GM21423 (cell line): ENCODE measurements around the gene SLC25A18.
"Not testable (repeated sequence)": the region's sequence is repeated elsewhere in the genome, so short reads cannot be mapped to it uniquely, and the experiment has no call there.

Experiments
- ATAC-seq: cut with Tn5 transposase; IDR thresholded peaks from one replicate; pipeline ENCODE4 v1.9.1; 2021; ENCODE audit warnings: mild to moderate bottlenecking, moderate library complexity; ENCODE audit not compliant: unreplicated experiment

SLC25A18 gene

GRCh38 chr22:17562906-17563870 lies at the start of gene SLC25A18:
Gene SLC25A18, plus strand, starts transcription at chr22:17563498. Its CDS starts 16,447 bp downstream, at chr22:17579945.
- ATAC-seq: no peak

GRCh38 chr22:17513612-17514011 lies 49.7 kb upstream of the SLC25A18 start:
- no peak for ATAC-seq

- no peak for ATAC-seq
Measured at GRCh38 chr22:17514084-17514483, 49.2 kb upstream of the SLC25A18 start.

GRCh38 chr22:17518406-17518805 lies 44.9 kb upstream of the SLC25A18 start:
- ATAC-seq: no peak

GRCh38 chr22:17521971-17522370 lies 41.3 kb upstream of the SLC25A18 start:
- not testable (repeated sequence) for ATAC-seq

- no peak for ATAC-seq
Measured at GRCh38 chr22:17523925-17524324, 39.4 kb upstream of the SLC25A18 start.

GRCh38 chr22:17536269-17536668 lies 27.0 kb upstream of the SLC25A18 start:
- no peak for ATAC-seq

- ATAC-seq: no peak
Measured at GRCh38 chr22:17537155-17537554, 26.1 kb upstream of the SLC25A18 start.

GRCh38 chr22:17540481-17540880 lies 22.8 kb upstream of the SLC25A18 start:
- ATAC-seq: no peak

GRCh38 chr22:17541476-17541875 lies 21.8 kb upstream of the SLC25A18 start:
- ATAC-seq: no peak

GRCh38 chr22:17542452-17542851 lies 20.8 kb upstream of the SLC25A18 start:
- ATAC-seq: no peak

- no peak for ATAC-seq
Measured at GRCh38 chr22:17548010-17548755, 15.1 kb upstream of the SLC25A18 start.

- no peak for ATAC-seq
Measured at GRCh38 chr22:17548756-17549035, 14.6 kb upstream of the SLC25A18 start.

- no peak for ATAC-seq
Measured at GRCh38 chr22:17549183-17549582, 14.1 kb upstream of the SLC25A18 start.

GRCh38 chr22:17549655-17550054 lies 13.6 kb upstream of the SLC25A18 start:
- ATAC-seq: no peak

- no peak for ATAC-seq
Measured at GRCh38 chr22:17552737-17553136, 10.6 kb upstream of the SLC25A18 start.

GRCh38 chr22:17554814-17555213 lies 8.5 kb upstream of the SLC25A18 start:
- no peak for ATAC-seq

GRCh38 chr22:17559188-17559587 lies 4.1 kb upstream of the SLC25A18 start:
- ATAC-seq: no peak

GRCh38 chr22:17563936-17564391 lies 666 bp downstream of the SLC25A18 start:
- no peak for ATAC-seq

- not testable (repeated sequence) for ATAC-seq
Measured at GRCh38 chr22:17566016-17566687, 2.9 kb downstream of the SLC25A18 start.

GRCh38 chr22:17566776-17567175 lies 3.5 kb downstream of the SLC25A18 start:
- ATAC-seq: no peak
